ENCODE results near the gene CHCHD6.

DNA sequence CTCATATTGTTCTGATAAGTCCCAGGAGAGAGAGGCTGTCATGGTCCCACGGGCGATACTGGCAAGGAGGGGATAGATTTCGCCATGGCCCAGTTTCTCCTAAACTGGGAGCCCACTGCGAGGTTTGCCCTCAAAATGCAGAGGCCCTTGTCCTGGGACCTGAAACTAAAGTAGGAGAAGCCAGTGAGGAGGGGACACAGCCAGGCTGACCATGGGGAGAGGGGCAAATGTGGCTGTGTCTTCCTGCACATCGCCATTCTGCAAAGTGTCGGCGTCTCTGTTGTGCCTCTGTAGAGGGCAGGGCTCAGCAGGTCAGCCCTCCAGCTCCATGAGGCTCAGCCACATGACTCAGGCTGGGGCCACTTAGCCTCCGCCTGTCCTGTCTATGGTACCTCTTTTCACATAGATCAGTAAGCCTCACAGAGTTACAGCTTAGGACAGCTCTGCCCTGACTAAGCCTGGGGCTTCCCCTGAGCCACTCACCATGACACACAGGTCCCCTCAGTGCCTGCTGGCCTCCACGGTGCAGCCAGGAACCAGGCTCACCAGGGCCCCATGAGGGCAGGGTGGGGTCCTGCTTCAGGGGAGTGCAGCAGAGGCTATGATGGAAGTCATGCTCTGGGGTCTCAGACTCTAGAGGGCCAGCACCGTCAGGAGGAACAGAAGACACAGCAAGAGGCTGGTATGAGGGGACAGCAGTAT is 250.3 kb downstream of the CHCHD6 start:
- no peak for TF ChIP-seq POLR2A (IDR thresholded peaks at IDR 0.05)
- TF ChIP-seq, protein P1, sequence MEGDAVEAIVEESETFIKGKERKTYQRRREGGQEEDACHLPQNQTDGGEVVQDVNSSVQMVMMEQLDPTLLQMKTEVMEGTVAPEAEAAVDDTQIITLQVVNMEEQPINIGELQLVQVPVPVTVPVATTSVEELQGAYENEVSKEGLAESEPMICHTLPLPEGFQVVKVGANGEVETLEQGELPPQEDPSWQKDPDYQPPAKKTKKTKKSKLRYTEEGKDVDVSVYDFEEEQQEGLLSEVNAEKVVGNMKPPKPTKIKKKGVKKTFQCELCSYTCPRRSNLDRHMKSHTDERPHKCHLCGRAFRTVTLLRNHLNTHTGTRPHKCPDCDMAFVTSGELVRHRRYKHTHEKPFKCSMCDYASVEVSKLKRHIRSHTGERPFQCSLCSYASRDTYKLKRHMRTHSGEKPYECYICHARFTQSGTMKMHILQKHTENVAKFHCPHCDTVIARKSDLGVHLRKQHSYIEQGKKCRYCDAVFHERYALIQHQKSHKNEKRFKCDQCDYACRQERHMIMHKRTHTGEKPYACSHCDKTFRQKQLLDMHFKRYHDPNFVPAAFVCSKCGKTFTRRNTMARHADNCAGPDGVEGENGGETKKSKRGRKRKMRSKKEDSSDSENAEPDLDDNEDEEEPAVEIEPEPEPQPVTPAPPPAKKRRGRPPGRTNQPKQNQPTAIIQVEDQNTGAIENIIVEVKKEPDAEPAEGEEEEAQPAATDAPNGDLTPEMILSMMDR (IDR thresholded peaks at IDR 0.05), result no peak
